CD4-positive, alpha-beta T cell (primary cell): Measurements from ENCODE around the gene RNF220. TPM values are rescaled to one million over a fixed set of nuclear protein-coding genes. Genes with fewer than 3 reads are reported as not detected.
"Not testable (repeated sequence)": the region's sequence is repeated elsewhere in the genome, so short reads cannot be mapped to it uniquely, and the experiment has no call there.

Source experiments
- ATAC-seq: fragments of 200-7000 bp; cut with Tn5 transposase; one replicate; pipeline ENCODE4 v1.10.0; 2022; ENCODE audit warnings: mild to moderate bottlenecking; ENCODE audit not compliant: poor library complexity
- CTCF ChIA-PET: fragments of 350-600 bp; sonication (Branson Sonifier 250); formaldehyde crosslinking; loops from one replicate; lab custom pipeline; 2021; ENCODE audit warnings: antibody characterized with exemption, inconsistent platforms; lab: Charles Lee
- POLR2A ChIA-PET: fragments of 350-600 bp; sonication (Branson Sonifier 250); formaldehyde crosslinking; loops from one replicate; lab custom pipeline; 2021; ENCODE audit warnings: antibody characterized with exemption, inconsistent platforms; lab: Charles Lee
- DNase-seq, 14 experiments: peaks; one replicate each; pipeline ENCODE4 v3.0.0-alpha.2; 2013 to 2020; ENCODE audit warnings: mixed read lengths in 2 of 14
- H3K27ac ChIP-seq, 2 donors: one replicate each; pipeline versions ENCODE4 v1.5.1 to v1.7.0; 2013; ENCODE audit warnings: low read length in 2 of 2, low read depth in 1 of 2, mild to moderate bottlenecking in 1 of 2
- H3K27me3 ChIP-seq, 2 experiments: 1 replicate in 1 of 2; 2 replicates in 1 of 2; pipeline versions ENCODE4 v1.6.1 to v1.7.0; 2013; ENCODE audit warnings: low read length in 2 of 2, control low read depth in 1 of 2, mild to moderate bottlenecking in 1 of 2, moderate library complexity in 1 of 2; ENCODE audit not compliant: insufficient read depth in 2 of 2, control insufficient read depth in 1 of 2
- H3K36me3 ChIP-seq: one replicate; pipeline ENCODE4 v1.6.1; 2013; ENCODE audit warnings: low read length, control low read depth; ENCODE audit not compliant: insufficient read depth
- H3K4me1 ChIP-seq: one replicate; pipeline ENCODE4 v1.6.1; 2013; ENCODE audit warnings: low read length, control low read depth; ENCODE audit not compliant: insufficient read depth
- H3K4me3 ChIP-seq: one replicate; pipeline ENCODE4 v1.5.1; 2013; ENCODE audit warnings: mild to moderate bottlenecking, low read length, moderate library complexity
- H3K9me3 ChIP-seq, 2 experiments: 1 replicate in 1 of 2; 2 replicates in 1 of 2; pipeline versions ENCODE4 v1.6.1 to v1.7.0; 2013; ENCODE audit warnings: low read length in 2 of 2, mild to moderate bottlenecking in 2 of 2, control low read depth in 1 of 2, moderate library complexity in 1 of 2; ENCODE audit not compliant: control insufficient read depth in 1 of 2, insufficient read depth in 1 of 2
- H3K27ac Mint-ChIP-seq: one replicate; pipeline ENCODE4 v1.8.0; 2020; ENCODE audit warnings: mixed read lengths
- H3K27me3 Mint-ChIP-seq: one replicate; pipeline ENCODE4 v1.8.0; 2021; ENCODE audit warnings: mixed read lengths
- H3K36me3 Mint-ChIP-seq: one replicate; pipeline ENCODE4 v1.8.0; 2021; ENCODE audit warnings: low read depth, mixed read lengths
- H3K4me1 Mint-ChIP-seq: one replicate; pipeline ENCODE4 v1.8.0; 2021; ENCODE audit warnings: low read depth, mixed read lengths
- H3K4me3 Mint-ChIP-seq: one replicate; pipeline ENCODE4 v1.8.0; 2020; ENCODE audit warnings: mild to moderate bottlenecking, mixed read lengths
- H3K9me3 Mint-ChIP-seq: one replicate; pipeline ENCODE4 v1.8.0; 2020; ENCODE audit warnings: mixed read lengths
- intact Hi-C, 2 experiments: fragments of 100-400 bp; cut with DNase I in 1 of 2; cut with micrococcal nuclease in 1 of 2; formaldehyde crosslinking; loops; one replicate each; pipeline versions ENCODE4 v1.15.1 to v1.9.0; 2023 to 2025; cut with DNase I, micrococcal nuclease
- total RNA-seq, 174 experiments: library from RNA in 2 of 174; stranded (reverse) in 2 of 174; gene quantifications; one replicate each; pipeline ENCODE4 v1.2.3 and lab custom pipeline; 2021 to 2026
- TF ChIP-seq, protein P1 (sequence below): fragments of 200-600 bp; IDR thresholded peaks from one replicate; pipeline ENCODE4 v1.8.0; 2022; ENCODE audit warnings: antibody characterized with exemption, mild to moderate bottlenecking

The RNF220 gene
- total RNA-seq, 2 experiments from 2014 or later: 76.0 to 77.9 TPM

DNA sequence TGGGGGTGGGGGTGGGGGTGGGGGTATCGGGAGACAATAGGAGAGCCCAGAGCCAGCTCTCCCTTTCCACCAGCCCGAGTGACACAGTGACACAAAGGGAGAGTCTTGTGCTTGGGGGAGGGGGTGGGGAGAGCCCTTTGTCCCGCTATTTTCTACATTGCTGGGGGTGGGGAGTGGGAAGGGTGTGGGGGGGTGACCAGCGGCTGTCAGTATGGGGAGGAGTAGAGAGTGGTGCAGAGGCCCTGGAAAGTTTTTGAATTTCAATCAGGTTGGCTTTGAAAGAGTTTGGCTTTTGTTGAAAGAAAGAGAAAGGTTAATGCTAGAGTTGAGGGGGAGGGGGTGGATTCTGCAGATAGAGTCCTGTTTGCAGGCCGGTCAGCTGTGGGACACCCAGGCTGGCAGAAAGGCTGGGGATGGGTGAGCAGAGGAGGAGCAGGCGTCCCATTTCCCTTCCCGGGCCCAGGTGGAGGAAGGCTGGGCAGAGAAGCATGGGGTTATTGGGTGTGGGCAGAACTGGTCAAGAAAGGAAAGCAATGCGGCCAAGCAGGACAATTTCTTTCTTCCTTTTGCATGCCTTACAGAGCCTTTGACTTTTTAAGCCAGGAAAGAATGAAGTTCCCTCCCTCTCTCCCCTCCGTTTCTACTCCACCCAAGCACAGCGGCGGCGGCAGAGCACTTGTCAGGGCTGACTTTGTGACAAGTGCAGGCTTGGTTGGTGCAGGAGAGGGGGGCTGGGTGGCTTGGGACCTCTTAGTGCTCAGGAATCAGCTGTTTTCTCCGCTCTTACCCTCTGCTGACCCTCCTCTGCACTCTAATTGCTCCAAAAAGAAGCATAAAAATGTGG lies 96.2 kb downstream of the RNF220 start:
- intact Hi-C loops: no loop called here
- TF ChIP-seq, protein P1, sequence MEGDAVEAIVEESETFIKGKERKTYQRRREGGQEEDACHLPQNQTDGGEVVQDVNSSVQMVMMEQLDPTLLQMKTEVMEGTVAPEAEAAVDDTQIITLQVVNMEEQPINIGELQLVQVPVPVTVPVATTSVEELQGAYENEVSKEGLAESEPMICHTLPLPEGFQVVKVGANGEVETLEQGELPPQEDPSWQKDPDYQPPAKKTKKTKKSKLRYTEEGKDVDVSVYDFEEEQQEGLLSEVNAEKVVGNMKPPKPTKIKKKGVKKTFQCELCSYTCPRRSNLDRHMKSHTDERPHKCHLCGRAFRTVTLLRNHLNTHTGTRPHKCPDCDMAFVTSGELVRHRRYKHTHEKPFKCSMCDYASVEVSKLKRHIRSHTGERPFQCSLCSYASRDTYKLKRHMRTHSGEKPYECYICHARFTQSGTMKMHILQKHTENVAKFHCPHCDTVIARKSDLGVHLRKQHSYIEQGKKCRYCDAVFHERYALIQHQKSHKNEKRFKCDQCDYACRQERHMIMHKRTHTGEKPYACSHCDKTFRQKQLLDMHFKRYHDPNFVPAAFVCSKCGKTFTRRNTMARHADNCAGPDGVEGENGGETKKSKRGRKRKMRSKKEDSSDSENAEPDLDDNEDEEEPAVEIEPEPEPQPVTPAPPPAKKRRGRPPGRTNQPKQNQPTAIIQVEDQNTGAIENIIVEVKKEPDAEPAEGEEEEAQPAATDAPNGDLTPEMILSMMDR: no peak
- POLR2A ChIA-PET: no interaction called here
- no peaks in the 10 kb centered on the region for H3K36me3 ChIP-seq
- CTCF ChIA-PET: no interaction called here
- H3K4me3 ChIP-seq: no peak overlapping the region
- H3K27me3 ChIP-seq: no peaks in the 10 kb centered on the region
- no peaks in the 10 kb centered on the region for H3K9me3 Mint-ChIP-seq
- H3K36me3 Mint-ChIP-seq: no peaks in the 10 kb centered on the region
- peaks cover 0 to 4% of the 10 kb centered on the region in 2 experiments for H3K9me3 ChIP-seq
- no peaks in the 10 kb centered on the region for H3K27me3 Mint-ChIP-seq
- H3K4me3 Mint-ChIP-seq: no peak overlapping the region
- no peaks in the 10 kb centered on the region for H3K4me1 Mint-ChIP-seq
- H3K4me1 ChIP-seq: no peaks in the 10 kb centered on the region
- ATAC-seq: no peak
- DNase-seq: no peak
- no peak overlapping the region for H3K27ac ChIP-seq
- no peak overlapping the region for H3K27ac Mint-ChIP-seq

DNA sequence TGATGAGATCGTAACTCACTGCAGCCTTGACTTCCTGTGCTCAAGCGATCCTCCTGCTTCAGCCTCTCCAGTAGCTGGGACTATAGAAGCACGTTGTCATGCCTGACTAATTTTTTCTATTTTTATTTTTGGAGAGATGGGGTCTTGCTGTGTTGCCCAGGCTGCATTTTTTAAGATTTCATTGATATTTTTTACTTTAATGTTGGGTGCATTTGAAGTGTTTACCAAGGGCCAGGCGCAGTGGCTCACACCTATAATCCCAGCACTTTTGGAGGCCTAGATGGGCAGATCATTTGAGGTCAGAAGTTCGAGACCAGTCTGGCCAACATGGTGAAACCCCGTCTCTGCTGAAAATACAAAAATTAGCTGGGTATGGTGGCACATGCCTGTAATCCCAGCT lies 97.8 kb downstream of the RNF220 start:
- H3K27ac Mint-ChIP-seq, H3K36me3 ChIP-seq, H3K27me3 ChIP-seq, H3K27me3 Mint-ChIP-seq, H3K4me3 ChIP-seq, H3K4me3 Mint-ChIP-seq, ATAC-seq, intact Hi-C loops, H3K27ac ChIP-seq, H3K9me3 ChIP-seq, CTCF ChIA-PET, H3K36me3 Mint-ChIP-seq, DNase-seq, H3K4me1 ChIP-seq, H3K9me3 Mint-ChIP-seq, H3K4me1 Mint-ChIP-seq, POLR2A ChIA-PET: not testable (repeated sequence)

DNA sequence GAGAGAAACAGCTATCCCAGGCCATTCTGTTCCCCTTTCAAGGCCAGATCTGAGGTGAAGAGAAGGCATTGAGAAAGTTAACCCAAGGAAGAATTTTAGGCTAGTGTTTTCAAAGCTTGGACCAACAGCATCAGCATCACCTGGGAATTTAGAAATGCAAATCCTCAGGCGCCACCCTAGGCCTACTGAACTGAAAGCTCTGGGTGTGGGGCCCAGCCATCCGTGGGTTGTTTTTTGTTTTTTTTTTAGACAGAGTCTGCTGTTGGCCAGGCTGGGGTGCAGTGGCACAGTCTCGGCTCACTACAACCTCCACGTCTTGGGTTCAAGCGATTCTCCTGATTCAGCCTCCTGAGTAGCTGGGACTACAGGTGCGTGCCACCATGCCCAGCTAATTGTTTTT lies 98.6 kb downstream of the RNF220 start:
- Mint-ChIP-seq H3K9me3 (no peaks in the 10 kb centered on the region), H3K36me3 (no peaks in the 10 kb centered on the region), H3K27me3 (peaks cover 10% of the 10 kb centered on the region), H3K27ac (no peak overlapping the region), H3K4me1 (no peaks in the 10 kb centered on the region), H3K4me3 (no peak overlapping the region)
- CTCF ChIA-PET: no interaction called here
- Histone ChIP-seq H3K27me3 (no peaks in the 10 kb centered on the region), H3K4me1 (no peaks in the 10 kb centered on the region), H3K9me3 (peaks cover 0 to 4% of the 10 kb centered on the region in 2 experiments), H3K4me3 (no peak overlapping the region), H3K27ac (no peak overlapping the region), H3K36me3 (no peaks in the 10 kb centered on the region)
- DNase-seq (no peak), ATAC-seq (no peak)
- POLR2A ChIA-PET: no interaction called here
- TF ChIP-seq, protein P1: no peak
- intact Hi-C loops: no loop called here
